Measurements from ENCODE around the gene POLR2I.

Gene POLR2I

DNA sequence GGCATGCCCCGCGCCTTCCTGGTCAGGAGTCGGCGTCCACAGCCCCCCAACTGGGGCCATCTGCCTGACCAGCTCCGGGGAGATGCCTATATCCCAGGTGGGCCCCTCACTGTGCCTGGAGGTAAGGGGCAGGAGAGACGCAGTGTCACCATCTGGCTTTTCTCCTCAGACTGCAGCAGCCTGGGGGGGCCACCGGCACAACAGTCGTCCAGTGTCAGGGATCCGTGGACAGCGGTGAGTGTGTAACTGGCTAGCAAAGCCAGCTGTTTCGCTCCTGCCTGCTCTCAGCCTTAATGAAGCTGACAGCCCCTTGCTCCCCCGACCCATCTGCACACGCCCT lies 3.5 kb downstream of the POLR2I start:
- TF ChIP-seq, protein P1, sequence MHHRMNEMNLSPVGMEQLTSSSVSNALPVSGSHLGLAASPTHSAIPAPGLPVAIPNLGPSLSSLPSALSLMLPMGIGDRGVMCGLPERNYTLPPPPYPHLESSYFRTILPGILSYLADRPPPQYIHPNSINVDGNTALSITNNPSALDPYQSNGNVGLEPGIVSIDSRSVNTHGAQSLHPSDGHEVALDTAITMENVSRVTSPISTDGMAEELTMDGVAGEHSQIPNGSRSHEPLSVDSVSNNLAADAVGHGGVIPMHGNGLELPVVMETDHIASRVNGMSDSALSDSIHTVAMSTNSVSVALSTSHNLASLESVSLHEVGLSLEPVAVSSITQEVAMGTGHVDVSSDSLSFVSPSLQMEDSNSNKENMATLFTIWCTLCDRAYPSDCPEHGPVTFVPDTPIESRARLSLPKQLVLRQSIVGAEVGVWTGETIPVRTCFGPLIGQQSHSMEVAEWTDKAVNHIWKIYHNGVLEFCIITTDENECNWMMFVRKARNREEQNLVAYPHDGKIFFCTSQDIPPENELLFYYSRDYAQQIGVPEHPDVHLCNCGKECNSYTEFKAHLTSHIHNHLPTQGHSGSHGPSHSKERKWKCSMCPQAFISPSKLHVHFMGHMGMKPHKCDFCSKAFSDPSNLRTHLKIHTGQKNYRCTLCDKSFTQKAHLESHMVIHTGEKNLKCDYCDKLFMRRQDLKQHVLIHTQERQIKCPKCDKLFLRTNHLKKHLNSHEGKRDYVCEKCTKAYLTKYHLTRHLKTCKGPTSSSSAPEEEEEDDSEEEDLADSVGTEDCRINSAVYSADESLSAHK (tag by site-specific recombination; IDR thresholded peaks at IDR 0.05), result no peak
- TF ChIP-seq GLIS2 (tag by site-specific recombination; IDR thresholded peaks at IDR 0.05) (peak; percentile 36; the same call in 1 of the 2 replicates), ZFP69B (tag by site-specific recombination; IDR thresholded peaks at IDR 0.05) (peak; percentile 59; the same call in 1 of the 2 replicates)
- ChIA-PET POLR2A (no interaction called here), CTCF (interaction anchor here (0.6 to 1.4 kb wide), 5 partner anchors 15 to 409 kb away, joined by 3 to 5 read pairs (median 4); no protein-coding TSS in a partner anchor)
- Histone ChIP-seq H3K27ac (ENCODE audit: extremely low read depth, low read depth, low read length) (no peak overlapping the region), H3K9me3 (ENCODE audit: control insufficient read depth, insufficient read depth, low read depth, low read length) (no peaks in the 10 kb centered on the region), H3K4me3 (ENCODE audit: low read depth, low read length) (no peak overlapping the region), H3K4me1 (ENCODE audit: control insufficient read depth, insufficient read depth, low read length) (peaks cover 16% of the 10 kb centered on the region), H3K36me3 (ENCODE audit: control insufficient read depth in 2 of 2, insufficient read depth in 1 of 2, low read length in 2 of 2) (peaks cover 32 to 47% of the 10 kb centered on the region in 2 experiments)

DNA sequence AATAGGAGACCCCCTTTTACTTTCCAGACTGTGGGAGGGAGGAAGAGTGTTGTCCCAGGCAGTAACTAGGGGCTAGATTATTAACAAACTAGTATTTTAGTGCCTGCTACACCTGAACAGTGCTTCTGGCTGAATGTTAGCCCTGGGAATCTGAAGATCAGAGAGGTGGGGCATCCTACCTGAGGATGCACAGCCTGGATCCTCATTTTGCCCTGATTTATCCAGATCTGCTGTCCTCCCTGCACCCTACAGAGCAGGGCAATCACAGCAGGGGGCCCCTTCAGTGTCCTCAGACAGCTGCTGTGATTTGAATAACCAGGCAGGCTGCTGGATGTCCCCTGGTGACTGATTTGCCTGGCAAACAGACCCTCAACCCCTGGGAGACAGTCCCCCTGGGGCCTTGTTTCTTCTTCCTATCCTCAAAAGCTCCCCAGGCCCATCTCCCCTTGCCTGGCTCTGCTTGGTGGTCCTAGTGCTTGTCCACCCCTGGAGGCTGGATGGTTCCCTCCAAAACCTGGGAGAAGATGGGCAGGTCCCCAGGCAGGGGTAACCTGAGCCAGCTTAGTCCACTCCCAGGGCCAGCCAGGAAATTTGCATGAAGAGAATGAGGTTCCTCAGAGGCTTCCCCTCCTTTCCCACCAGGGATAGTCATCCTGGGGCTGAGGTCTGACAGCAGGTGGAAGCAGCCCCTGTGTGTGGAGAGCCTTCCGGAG lies 4.0 kb downstream of the POLR2I start, which contains the start of gene OVOL3:
Gene OVOL3, plus strand, starts transcription at position 657 of the 713 bp plus-strand sequence. CDS start 60 bp downstream, outside the sequence.
- CTCF ChIA-PET, result interaction anchor here (0.6 to 1.4 kb wide), 6 partner anchors 15 to 408 kb away, joined by 3 to 5 read pairs (median 4); no protein-coding TSS in a partner anchor
- POLR2A ChIA-PET, result interaction anchor here (0.6 to 2.8 kb wide), 6 partner anchors 14 to 1486 kb away, joined by 3 to 11 read pairs (median 4); partner anchors contain the start of genes THAP8 and WDR62
- no peaks in the 10 kb centered on the region for H3K9me3 ChIP-seq (ENCODE audit: control insufficient read depth, insufficient read depth, low read depth, low read length)
- H3K4me3 ChIP-seq (ENCODE audit: low read depth, low read length), result no peak within 1 kb of the TSS
- TF ChIP-seq GLIS1 (tag by site-specific recombination; IDR thresholded peaks at IDR 0.05) (peak; percentile 96), ZIC2 (tag by site-specific recombination; IDR thresholded peaks at IDR 0.05) (peak; percentile 58), GLIS2 (tag by site-specific recombination; IDR thresholded peaks at IDR 0.05) (0 out of 2 replicates have a peak, but pooled peaks have one; percentile 30), TRIM28 (IDR thresholded peaks at IDR 0.05; ENCODE audit: borderline replicate concordance, low read length) (no peak), PRDM1 (tag by site-specific recombination; IDR thresholded peaks at IDR 0.05) (no peak), ZNF24 (tag by site-specific recombination; IDR thresholded peaks at IDR 0.05) (0 out of 2 replicates have a peak, but pooled peaks have one; percentile 17), ZNF561 (tag by site-specific recombination; IDR thresholded peaks at IDR 0.05; ENCODE audit: borderline replicate concordance) (no peak), ZEB2 (tag by site-specific recombination; IDR thresholded peaks at IDR 0.05) (no peak), ZNF248 (tag by site-specific recombination; IDR thresholded peaks at IDR 0.05) (no peak), ZNF529 (tag by site-specific recombination; IDR thresholded peaks at IDR 0.05; ENCODE audit: insufficient replicate concordance) (no peak), SP2 (tag by site-specific recombination; IDR thresholded peaks at IDR 0.05) (no peak), ZBTB1 (tag by site-specific recombination; IDR thresholded peaks at IDR 0.05) (no peak)
- TF ChIP-seq, protein P2, sequence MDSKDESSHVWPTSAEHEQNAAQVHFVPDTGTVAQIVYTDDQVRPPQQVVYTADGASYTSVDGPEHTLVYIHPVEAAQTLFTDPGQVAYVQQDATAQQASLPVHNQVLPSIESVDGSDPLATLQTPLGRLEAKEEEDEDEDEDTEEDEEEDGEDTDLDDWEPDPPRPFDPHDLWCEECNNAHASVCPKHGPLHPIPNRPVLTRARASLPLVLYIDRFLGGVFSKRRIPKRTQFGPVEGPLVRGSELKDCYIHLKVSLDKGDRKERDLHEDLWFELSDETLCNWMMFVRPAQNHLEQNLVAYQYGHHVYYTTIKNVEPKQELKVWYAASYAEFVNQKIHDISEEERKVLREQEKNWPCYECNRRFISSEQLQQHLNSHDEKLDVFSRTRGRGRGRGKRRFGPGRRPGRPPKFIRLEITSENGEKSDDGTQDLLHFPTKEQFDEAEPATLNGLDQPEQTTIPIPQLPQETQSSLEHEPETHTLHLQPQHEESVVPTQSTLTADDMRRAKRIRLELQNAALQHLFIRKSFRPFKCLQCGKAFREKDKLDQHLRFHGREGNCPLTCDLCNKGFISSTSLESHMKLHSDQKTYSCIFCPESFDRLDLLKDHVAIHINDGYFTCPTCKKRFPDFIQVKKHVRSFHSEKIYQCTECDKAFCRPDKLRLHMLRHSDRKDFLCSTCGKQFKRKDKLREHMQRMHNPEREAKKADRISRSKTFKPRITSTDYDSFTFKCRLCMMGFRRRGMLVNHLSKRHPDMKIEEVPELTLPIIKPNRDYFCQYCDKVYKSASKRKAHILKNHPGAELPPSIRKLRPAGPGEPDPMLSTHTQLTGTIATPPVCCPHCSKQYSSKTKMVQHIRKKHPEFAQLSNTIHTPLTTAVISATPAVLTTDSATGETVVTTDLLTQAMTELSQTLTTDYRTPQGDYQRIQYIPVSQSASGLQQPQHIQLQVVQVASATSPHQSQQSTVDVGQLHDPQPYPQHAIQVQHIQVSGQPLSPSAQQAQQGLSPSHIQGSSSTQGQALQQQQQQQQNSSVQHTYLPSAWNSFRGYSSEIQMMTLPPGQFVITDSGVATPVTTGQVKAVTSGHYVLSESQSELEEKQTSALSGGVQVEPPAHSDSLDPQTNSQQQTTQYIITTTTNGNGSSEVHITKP (tag by site-specific recombination; IDR thresholded peaks at IDR 0.05), result peak; percentile 76
- H3K4me1 ChIP-seq (ENCODE audit: control insufficient read depth, insufficient read depth, low read length), result peaks cover 11% of the 10 kb centered on the region
- no peak within 1 kb of the TSS for H3K27ac ChIP-seq (ENCODE audit: extremely low read depth, low read depth, low read length)
- H3K36me3 ChIP-seq (ENCODE audit: control insufficient read depth in 2 of 2, insufficient read depth in 1 of 2, low read length in 2 of 2), result peaks cover 35 to 49% of the 10 kb centered on the region in 2 experiments
